AG04450 (cell line): Measurements from ENCODE around the gene SPON1. TPM values are rescaled to one million over a fixed set of nuclear protein-coding genes. Genes with fewer than 3 reads are reported as not detected.
"Not testable (repeated sequence)": the region's sequence is repeated elsewhere in the genome, so short reads cannot be mapped to it uniquely, and the experiment has no call there.

Source experiments
- CTCF ChIA-PET: fragments of 300-600, 350-600 bp; formaldehyde crosslinking; extraction: SDS; loops from one replicate; lab custom pipeline; 2022; ENCODE audit warnings: antibody characterized with exemption, inconsistent platforms; lab: Charles Lee
- POLR2A ChIA-PET: fragments of 350-600 bp; formaldehyde crosslinking; extraction: SDS; loops from one replicate; lab custom pipeline; 2021; ENCODE audit warnings: antibody characterized with exemption, inconsistent platforms; lab: Yijun Ruan, JAX
- DNase-seq: peaks from one replicate; pipeline ENCODE4 v3.0.0-alpha.2; 2011; ENCODE audit warnings: low read depth, low spot score
- H3K27ac ChIP-seq: one replicate; pipeline ENCODE4 v1.5.1; 2012; ENCODE audit warnings: low read depth, low read length, control low read depth
- H3K27me3 ChIP-seq: one replicate; pipeline ENCODE4 v1.6.0; 2012; ENCODE audit warnings: low read length; ENCODE audit not compliant: control insufficient read depth, insufficient read depth
- H3K4me3 ChIP-seq: 2 replicates; pipeline ENCODE4 v1.5.1; 2011; ENCODE audit warnings: mild to moderate bottlenecking, low read depth, low read length, control low read depth
- H3K9me3 ChIP-seq: 2 replicates; pipeline ENCODE4 v1.5.1; 2012; ENCODE audit warnings: low read length; ENCODE audit not compliant: control insufficient read depth, insufficient read depth
- CTCF ChIP-seq: IDR thresholded peaks from 2 replicates; pipeline ENCODE4 v1.5.1; 2011; ENCODE audit warnings: low read depth, low read length, control low read depth, inconsistent platforms
- polyA plus RNA-seq: library from polyadenylated mRNA; depleted of rRNA; stranded (reverse); fragments of >200 nt; gene quantifications from 2 replicates; pipeline ENCODE4 v1.2.3, GENCODE V29; 2011

Gene SPON1
- polyA plus RNA-seq, 1 experiment: 0.53 TPM

GRCh38 chr11:14144934-14145333, 182.4 kb downstream of the SPON1 start:
- POLR2A ChIA-PET: no interaction called here
- no peak overlapping the region for H3K4me3 ChIP-seq
- no peak for DNase-seq
- no peaks in the 10 kb centered on the region for H3K9me3 ChIP-seq
- CTCF ChIA-PET: no interaction called here
- H3K27me3 ChIP-seq: no peaks in the 10 kb centered on the region
- TF ChIP-seq CTCF: no peak
- H3K27ac ChIP-seq: no peak overlapping the region

- CTCF ChIA-PET: interaction anchor here (0.6 to 6.8 kb wide), 39 partner anchors 10 to 379 kb away, joined by 3 to 266 read pairs (median 4); no protein-coding TSS in a partner anchor
- TF ChIP-seq CTCF: peak; percentile 70
- POLR2A ChIA-PET: no interaction called here
These were observed 186.2 kb downstream of the SPON1 start for GRCh38 chr11:14148653-14149273.

GRCh38 chr11:14149683-14150082, 187.2 kb downstream of the SPON1 start:
- H3K4me3 ChIP-seq: no peak overlapping the region
- no peak overlapping the region for H3K27ac ChIP-seq
- no peak for DNase-seq
- TF ChIP-seq CTCF: no peak
- peaks cover 3% of the 10 kb centered on the region; the same call in 1 of the 2 replicates for H3K9me3 ChIP-seq
- ChIA-PET POLR2A (no interaction called here), CTCF (interaction anchor here (0.8 to 6.8 kb wide), 16 partner anchors 11 to 380 kb away, joined by 3 to 266 read pairs (median 4); no protein-coding TSS in a partner anchor)
- no peaks in the 10 kb centered on the region for H3K27me3 ChIP-seq

More at GRCh38 chr11:14148653-14149273, 186.2 kb downstream of the SPON1 start:
- Histone ChIP-seq H3K27ac (no peak overlapping the region), H3K4me3 (no peak overlapping the region), H3K27me3 (no peaks in the 10 kb centered on the region), H3K9me3 (no peaks in the 10 kb centered on the region)
- DNase-seq: peak; percentile 3

- no peak overlapping the region for H3K4me3 ChIP-seq
- H3K27ac ChIP-seq: no peak overlapping the region
- ChIA-PET CTCF (interaction anchor here (6.8 kb wide), 1 partner anchor 196 kb away, joined by 266 read pairs; no protein-coding TSS in a partner anchor), POLR2A (no interaction called here)
- no peaks in the 10 kb centered on the region for H3K27me3 ChIP-seq
- no peak for DNase-seq
- H3K9me3 ChIP-seq: peaks cover 3% of the 10 kb centered on the region; the same call in 1 of the 2 replicates
- TF ChIP-seq CTCF: no peak
These were observed 188.4 kb downstream of the SPON1 start for GRCh38 chr11:14150878-14151277.

- H3K27ac ChIP-seq, H3K27me3 ChIP-seq, CTCF ChIA-PET, POLR2A ChIA-PET, H3K4me3 ChIP-seq, DNase-seq, H3K9me3 ChIP-seq: not testable (repeated sequence)
These were observed 191.6 kb downstream of the SPON1 start for GRCh38 chr11:14154103-14154502.
